Measurements from ENCODE around the gene NUP210. TPM values are rescaled to one million over a fixed set of nuclear protein-coding genes. Genes with fewer than 3 reads are reported as not detected.

Gene NUP210
- total and polyA plus RNA-seq, 2 experiments from 2014 or later = 13.8 to 73.9 TPM

DNA sequence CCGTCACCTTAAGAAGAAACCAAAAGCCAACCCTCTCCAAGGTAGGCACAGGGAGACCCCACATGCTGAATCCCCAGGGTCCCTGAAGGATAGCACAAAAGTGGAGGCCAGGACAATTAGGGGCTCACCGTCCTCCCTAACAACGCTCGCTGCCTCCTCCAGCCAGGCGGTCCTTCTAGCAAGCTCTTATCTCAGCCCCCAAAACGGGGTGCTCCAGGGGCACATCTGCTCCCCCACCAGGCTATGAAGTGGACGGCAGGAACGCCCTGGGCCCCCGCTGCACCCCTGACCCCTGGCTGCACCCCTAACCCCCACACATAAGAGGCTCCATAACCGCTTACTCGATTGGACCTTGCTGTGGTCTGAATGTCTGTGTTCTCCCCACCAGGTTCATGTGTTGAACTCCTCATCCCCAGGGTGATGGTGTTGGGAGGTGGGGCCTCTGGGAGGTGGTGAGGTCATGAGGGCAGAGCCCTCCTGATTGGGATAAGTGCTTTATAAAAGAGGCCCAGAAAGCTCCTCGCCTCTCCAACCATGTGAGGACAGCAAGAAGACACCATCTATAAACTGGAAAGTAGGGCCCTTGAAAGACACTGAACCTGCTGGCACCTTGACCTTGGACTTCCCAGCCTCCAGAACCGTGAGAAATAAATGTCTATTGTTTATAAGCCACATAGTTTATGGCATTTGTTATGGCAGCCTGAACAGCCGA, 153.3 kb downstream of the NUP210 start:
- H3K36me3 ChIP-seq (ENCODE audit: insufficient read depth) = no peaks in the 10 kb centered on the region; the same call in 1 of the 2 replicates
- no peak overlapping the region for H3K4me3 ChIP-seq
- H3K4me1 ChIP-seq (ENCODE audit: insufficient read depth) = no peaks in the 10 kb centered on the region
- H3K9me3 Mint-ChIP-seq = peaks cover 10% of the 10 kb centered on the region; the same call in 2 of the 3 replicates
- no peak overlapping the region for H2AFZ ChIP-seq
- H3F3A ChIP-seq (replicated peaks; ENCODE audit: low read depth) = no peaks in the 10 kb centered on the region
- peaks cover 7% of the 10 kb centered on the region for H3K27me3 Mint-ChIP-seq (ENCODE audit: insufficient read depth, low read depth, poor library complexity)
- no peaks in the 10 kb centered on the region for H3K79me2 ChIP-seq (replicated peaks; ENCODE audit: insufficient read depth)
- H3K4me1 Mint-ChIP-seq = peaks cover 12% of the 10 kb centered on the region; the same call in 2 of the 3 replicates
- H3K27ac Mint-ChIP-seq = no peak overlapping the region
- TF ChIP-seq, protein P1, sequence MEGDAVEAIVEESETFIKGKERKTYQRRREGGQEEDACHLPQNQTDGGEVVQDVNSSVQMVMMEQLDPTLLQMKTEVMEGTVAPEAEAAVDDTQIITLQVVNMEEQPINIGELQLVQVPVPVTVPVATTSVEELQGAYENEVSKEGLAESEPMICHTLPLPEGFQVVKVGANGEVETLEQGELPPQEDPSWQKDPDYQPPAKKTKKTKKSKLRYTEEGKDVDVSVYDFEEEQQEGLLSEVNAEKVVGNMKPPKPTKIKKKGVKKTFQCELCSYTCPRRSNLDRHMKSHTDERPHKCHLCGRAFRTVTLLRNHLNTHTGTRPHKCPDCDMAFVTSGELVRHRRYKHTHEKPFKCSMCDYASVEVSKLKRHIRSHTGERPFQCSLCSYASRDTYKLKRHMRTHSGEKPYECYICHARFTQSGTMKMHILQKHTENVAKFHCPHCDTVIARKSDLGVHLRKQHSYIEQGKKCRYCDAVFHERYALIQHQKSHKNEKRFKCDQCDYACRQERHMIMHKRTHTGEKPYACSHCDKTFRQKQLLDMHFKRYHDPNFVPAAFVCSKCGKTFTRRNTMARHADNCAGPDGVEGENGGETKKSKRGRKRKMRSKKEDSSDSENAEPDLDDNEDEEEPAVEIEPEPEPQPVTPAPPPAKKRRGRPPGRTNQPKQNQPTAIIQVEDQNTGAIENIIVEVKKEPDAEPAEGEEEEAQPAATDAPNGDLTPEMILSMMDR (conservative IDR thresholded peaks at IDR 0.05; ENCODE audit: low read depth in 2 of 2) = no peak
- TF ChIP-seq, protein P2, sequence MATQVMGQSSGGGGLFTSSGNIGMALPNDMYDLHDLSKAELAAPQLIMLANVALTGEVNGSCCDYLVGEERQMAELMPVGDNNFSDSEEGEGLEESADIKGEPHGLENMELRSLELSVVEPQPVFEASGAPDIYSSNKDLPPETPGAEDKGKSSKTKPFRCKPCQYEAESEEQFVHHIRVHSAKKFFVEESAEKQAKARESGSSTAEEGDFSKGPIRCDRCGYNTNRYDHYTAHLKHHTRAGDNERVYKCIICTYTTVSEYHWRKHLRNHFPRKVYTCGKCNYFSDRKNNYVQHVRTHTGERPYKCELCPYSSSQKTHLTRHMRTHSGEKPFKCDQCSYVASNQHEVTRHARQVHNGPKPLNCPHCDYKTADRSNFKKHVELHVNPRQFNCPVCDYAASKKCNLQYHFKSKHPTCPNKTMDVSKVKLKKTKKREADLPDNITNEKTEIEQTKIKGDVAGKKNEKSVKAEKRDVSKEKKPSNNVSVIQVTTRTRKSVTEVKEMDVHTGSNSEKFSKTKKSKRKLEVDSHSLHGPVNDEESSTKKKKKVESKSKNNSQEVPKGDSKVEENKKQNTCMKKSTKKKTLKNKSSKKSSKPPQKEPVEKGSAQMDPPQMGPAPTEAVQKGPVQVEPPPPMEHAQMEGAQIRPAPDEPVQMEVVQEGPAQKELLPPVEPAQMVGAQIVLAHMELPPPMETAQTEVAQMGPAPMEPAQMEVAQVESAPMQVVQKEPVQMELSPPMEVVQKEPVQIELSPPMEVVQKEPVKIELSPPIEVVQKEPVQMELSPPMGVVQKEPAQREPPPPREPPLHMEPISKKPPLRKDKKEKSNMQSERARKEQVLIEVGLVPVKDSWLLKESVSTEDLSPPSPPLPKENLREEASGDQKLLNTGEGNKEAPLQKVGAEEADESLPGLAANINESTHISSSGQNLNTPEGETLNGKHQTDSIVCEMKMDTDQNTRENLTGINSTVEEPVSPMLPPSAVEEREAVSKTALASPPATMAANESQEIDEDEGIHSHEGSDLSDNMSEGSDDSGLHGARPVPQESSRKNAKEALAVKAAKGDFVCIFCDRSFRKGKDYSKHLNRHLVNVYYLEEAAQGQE (IDR thresholded peaks at IDR 0.05; ENCODE audit: unreplicated experiment) = no peak
- TF ChIP-seq STAT1 (IDR thresholded peaks at IDR 0.05; ENCODE audit: unreplicated experiment) (no peak), CREB1 (CRISPR knock-in tag; IDR thresholded peaks at IDR 0.05; ENCODE audit: low read depth) (no peak), POLR2AphosphoS5 (IDR thresholded peaks at IDR 0.05; ENCODE audit: low read depth) (no peak), JUNB (IDR thresholded peaks at IDR 0.05; ENCODE audit: unreplicated experiment) (no peak), EZH2phosphoT487 (IDR thresholded peaks at IDR 0.05; ENCODE audit: unreplicated experiment) (no peak), NANOG (IDR thresholded peaks at IDR 0.05; ENCODE audit: borderline replicate concordance) (no peak), ZNF114 (CRISPR knock-in tag; IDR thresholded peaks at IDR 0.05) (no peak)
- TF ChIP-seq, protein P3, sequence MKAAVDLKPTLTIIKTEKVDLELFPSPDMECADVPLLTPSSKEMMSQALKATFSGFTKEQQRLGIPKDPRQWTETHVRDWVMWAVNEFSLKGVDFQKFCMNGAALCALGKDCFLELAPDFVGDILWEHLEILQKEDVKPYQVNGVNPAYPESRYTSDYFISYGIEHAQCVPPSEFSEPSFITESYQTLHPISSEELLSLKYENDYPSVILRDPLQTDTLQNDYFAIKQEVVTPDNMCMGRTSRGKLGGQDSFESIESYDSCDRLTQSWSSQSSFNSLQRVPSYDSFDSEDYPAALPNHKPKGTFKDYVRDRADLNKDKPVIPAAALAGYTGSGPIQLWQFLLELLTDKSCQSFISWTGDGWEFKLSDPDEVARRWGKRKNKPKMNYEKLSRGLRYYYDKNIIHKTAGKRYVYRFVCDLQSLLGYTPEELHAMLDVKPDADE (IDR thresholded peaks at IDR 0.05) = no peak
- H3K4me2 ChIP-seq = no peak overlapping the region
- H3K36me3 Mint-ChIP-seq (ENCODE audit: low read depth) = peaks cover 10% of the 10 kb centered on the region; the same call in 2 of the 3 replicates
- H3K9me2 ChIP-seq (ENCODE audit: insufficient read depth) = no peaks in the 10 kb centered on the region; the same call in 1 of the 2 replicates
- ATAC-seq = no peak
- no peak overlapping the region for H3K27ac ChIP-seq (ENCODE audit: low read depth)
- no peaks in the 10 kb centered on the region for H4K20me1 ChIP-seq (replicated peaks; ENCODE audit: insufficient read depth)
- no peaks in the 10 kb centered on the region for H3K27me3 ChIP-seq (ENCODE audit: insufficient read depth)
- DNase-seq (ENCODE audit: low spot score) = no peak
- no peak overlapping the region for H3K4me3 Mint-ChIP-seq

Small RNA genes lying within 50 kb of the gene (small RNA-seq; reads per million reads assigned to genes)
- gene AC027124.2 (ENCODE audit: low replicate concordance) = not detected

Other genes starting within 250 kb of the NUP210 start
- 11.1 and 15.8 TPM in 2 replicates for gene HDAC11, start 60.0 kb upstream of the NUP210 start, total RNA-seq (2014; rRNA removed; shearing (Covaris generic))
- gene HDAC11, start 60.0 kb upstream of the NUP210 start, polyA plus RNA-seq (2016; fragmentation: Nextera tagmentation; extraction: Ambion mirVana) = 3.5 and 5.4 TPM in 2 replicates
- gene FBLN2, start 128.8 kb upstream of the NUP210 start, total RNA-seq (2014; rRNA removed; shearing (Covaris generic)) = 24.9 and 26.8 TPM in 2 replicates
- 18.8 and 24.4 TPM in 2 replicates for gene FBLN2, start 128.8 kb upstream of the NUP210 start, polyA plus RNA-seq (2016; fragmentation: Nextera tagmentation; extraction: Ambion mirVana)

All from GM23338 (cell line).